Measurements from ENCODE around the gene RPL10A.

RPL10A gene

GRCh38 chr6:35448191-35448590 is 20.0 kb upstream of the RPL10A start:
- DNase-seq (ENCODE audit: low read depth, low spot score), result no peak

GRCh38 chr6:35449287-35449881 is 18.8 kb upstream of the RPL10A start:
- DNase-seq (ENCODE audit: low read depth, low spot score), result no peak

- DNase-seq (ENCODE audit: low read depth, low spot score), result no peak
These were observed 16.6 kb upstream of the RPL10A start for GRCh38 chr6:35451354-35452182.

- DNase-seq (ENCODE audit: low read depth, low spot score), result peak; percentile 77
These were observed 15.8 kb upstream of the RPL10A start, which contains the start of gene FANCE for GRCh38 chr6:35452183-35453090. Gene FANCE, plus strand, starts transcription at chr6:35452338. Its CDS starts 208 bp downstream, at chr6:35452546.

- DNase-seq (ENCODE audit: low read depth, low spot score), result no peak
These were observed 15.0 kb upstream of the RPL10A start for GRCh38 chr6:35453236-35453635.

GRCh38 chr6:35454391-35455110 is 13.7 kb upstream of the RPL10A start:
- no peak for DNase-seq (ENCODE audit: low read depth, low spot score)

- no peak for DNase-seq (ENCODE audit: low read depth, low spot score)
These were observed 10.3 kb upstream of the RPL10A start for GRCh38 chr6:35457907-35458306.

GRCh38 chr6:35461270-35461669 is 6.9 kb upstream of the RPL10A start:
- no peak for DNase-seq (ENCODE audit: low read depth, low spot score)

GRCh38 chr6:35463292-35463691 is 4.9 kb upstream of the RPL10A start:
- no peak for DNase-seq (ENCODE audit: low read depth, low spot score)

GRCh38 chr6:35465646-35466045 is 2.6 kb upstream of the RPL10A start:
- DNase-seq (ENCODE audit: low read depth, low spot score), result no peak

- DNase-seq (ENCODE audit: low read depth, low spot score), result no peak
These were observed 964 bp downstream of the RPL10A start for GRCh38 chr6:35468980-35469750.

GRCh38 chr6:35469751-35470662 is 1.8 kb downstream of the RPL10A start:
- no peak for DNase-seq (ENCODE audit: low read depth, low spot score)

- DNase-seq (ENCODE audit: low read depth, low spot score), result no peak
These were observed 2.5 kb downstream of the RPL10A start for GRCh38 chr6:35470663-35471120.

GRCh38 chr6:35471836-35472345 is 3.7 kb downstream of the RPL10A start:
- DNase-seq (ENCODE audit: low read depth, low spot score), result no peak

GRCh38 chr6:35473075-35473849 is 5.1 kb downstream of the RPL10A start:
- DNase-seq (ENCODE audit: low read depth, low spot score), result no peak

- no peak for DNase-seq (ENCODE audit: low read depth, low spot score)
These were observed 5.6 kb downstream of the RPL10A start for GRCh38 chr6:35473850-35474130.

GRCh38 chr6:35474131-35474941 is 6.1 kb downstream of the RPL10A start:
- no peak for DNase-seq (ENCODE audit: low read depth, low spot score)
